C4-2B (cell line): ENCODE measurements around the gene SLC7A6OS.

Source experiments
- ZFX ChIP-seq: fragments of 450-650 bp; IDR thresholded peaks from 2 replicates; pipeline ENCODE4 v1.6.1; 2017
- TF ChIP-seq, protein P1 (sequence below): fragments of 450-650 bp; conservative IDR thresholded peaks from 2 replicates; pipeline ENCODE4 v1.5.1; 2017; ENCODE audit warnings: mild to moderate bottlenecking

DNA sequence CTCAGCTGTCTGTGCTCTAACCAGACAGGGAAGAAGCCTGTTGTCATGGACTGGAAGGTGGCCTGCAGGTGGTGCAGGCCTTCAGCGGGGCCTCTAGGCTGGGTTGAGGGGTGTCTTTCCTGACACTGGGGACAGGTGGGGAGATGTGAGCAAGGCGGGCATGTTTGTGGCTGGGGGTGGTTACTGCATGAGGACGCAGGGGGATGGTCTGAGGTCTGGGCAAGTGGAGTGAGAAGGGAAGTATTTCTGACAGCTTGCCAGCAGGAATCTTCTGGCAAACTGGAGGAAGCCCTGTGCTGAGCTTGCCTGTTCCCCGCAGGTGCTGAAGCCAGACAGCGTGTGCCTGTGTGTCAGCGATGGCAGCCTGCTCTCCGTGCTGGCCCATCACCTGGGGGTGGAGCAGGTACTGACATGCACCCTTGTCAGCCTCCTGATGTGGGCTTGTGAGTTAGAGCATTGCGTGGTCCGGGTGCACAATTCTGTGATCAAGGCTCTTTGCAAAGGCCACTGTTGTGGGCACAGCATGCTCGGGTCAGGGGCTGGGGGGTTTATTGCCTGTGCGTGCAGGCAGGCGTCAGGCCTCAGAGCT, 36.2 kb upstream of the SLC7A6OS start:
- TF ChIP-seq, protein P1, sequence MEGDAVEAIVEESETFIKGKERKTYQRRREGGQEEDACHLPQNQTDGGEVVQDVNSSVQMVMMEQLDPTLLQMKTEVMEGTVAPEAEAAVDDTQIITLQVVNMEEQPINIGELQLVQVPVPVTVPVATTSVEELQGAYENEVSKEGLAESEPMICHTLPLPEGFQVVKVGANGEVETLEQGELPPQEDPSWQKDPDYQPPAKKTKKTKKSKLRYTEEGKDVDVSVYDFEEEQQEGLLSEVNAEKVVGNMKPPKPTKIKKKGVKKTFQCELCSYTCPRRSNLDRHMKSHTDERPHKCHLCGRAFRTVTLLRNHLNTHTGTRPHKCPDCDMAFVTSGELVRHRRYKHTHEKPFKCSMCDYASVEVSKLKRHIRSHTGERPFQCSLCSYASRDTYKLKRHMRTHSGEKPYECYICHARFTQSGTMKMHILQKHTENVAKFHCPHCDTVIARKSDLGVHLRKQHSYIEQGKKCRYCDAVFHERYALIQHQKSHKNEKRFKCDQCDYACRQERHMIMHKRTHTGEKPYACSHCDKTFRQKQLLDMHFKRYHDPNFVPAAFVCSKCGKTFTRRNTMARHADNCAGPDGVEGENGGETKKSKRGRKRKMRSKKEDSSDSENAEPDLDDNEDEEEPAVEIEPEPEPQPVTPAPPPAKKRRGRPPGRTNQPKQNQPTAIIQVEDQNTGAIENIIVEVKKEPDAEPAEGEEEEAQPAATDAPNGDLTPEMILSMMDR: no peak
- TF ChIP-seq ZFX: no peak
